Activated CD8-positive, alpha-beta memory T cell treated with anti-CD3 and anti-CD28 coated beads for 1 hour (primary cell): ENCODE measurements around the gene AGBL4.

Source experiments
- DNase-seq, 2 donors: peaks; one replicate each; pipeline ENCODE4 v3.0.0-alpha.2; 2020; ENCODE audit warnings: low read depth in 1 of 2; ENCODE audit errors: extremely low read depth in 1 of 2

Gene AGBL4

GRCh38 chr1:48916130-48917069 is 1107.4 kb downstream of the AGBL4 start:
- no peak for DNase-seq

DNA sequence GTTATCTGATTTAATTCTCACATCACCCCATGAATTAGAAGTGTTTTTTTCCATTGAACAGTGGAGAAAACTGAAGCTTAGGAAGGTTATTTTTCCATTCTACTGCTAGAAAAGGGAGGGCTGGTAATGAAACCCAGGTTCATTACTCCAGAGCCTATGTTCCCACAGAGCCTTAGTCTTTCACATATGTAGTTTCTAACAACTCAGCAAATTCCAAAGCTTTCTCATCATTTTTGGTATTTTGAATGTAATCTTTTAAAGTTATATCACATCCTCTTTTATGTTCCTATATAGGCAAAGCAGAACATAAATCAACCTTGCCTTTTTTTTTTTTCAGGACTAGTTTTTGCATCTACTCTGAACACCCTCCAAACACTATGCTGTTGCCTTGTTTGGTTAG is 1115.1 kb downstream of the AGBL4 start:
- no peak for DNase-seq

- no peak for DNase-seq
Observed at GRCh38 chr1:48906729-48907128, 1117.0 kb downstream of the AGBL4 start.

- no peak for DNase-seq
Observed at GRCh38 chr1:48906164-48906563, 1117.6 kb downstream of the AGBL4 start.

DNA sequence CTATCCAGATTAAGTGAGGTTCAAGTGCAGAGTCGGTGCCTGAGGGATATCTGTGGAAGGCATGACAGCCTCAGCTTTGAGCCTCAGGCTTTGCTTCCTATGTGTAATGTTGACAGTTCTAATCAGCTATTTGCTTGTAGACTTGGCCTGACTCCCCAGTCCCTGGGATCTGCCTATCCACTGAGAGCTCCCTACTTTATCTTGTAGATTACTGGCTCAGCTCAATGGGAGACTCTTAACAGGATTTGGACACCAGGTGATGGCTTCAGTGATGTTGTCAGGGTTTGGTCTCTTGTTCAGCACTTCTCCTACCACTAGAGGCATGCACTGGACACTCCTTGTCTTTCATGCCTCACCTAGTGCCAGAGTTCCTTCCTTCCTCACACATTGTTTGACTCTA is 1120.5 kb downstream of the AGBL4 start:
- no peak for DNase-seq

- DNase-seq, result no peak
Observed at GRCh38 chr1:48898894-48899293, 1124.9 kb downstream of the AGBL4 start.

GRCh38 chr1:48889615-48890014 is 1134.1 kb downstream of the AGBL4 start:
- no peak for DNase-seq

DNA sequence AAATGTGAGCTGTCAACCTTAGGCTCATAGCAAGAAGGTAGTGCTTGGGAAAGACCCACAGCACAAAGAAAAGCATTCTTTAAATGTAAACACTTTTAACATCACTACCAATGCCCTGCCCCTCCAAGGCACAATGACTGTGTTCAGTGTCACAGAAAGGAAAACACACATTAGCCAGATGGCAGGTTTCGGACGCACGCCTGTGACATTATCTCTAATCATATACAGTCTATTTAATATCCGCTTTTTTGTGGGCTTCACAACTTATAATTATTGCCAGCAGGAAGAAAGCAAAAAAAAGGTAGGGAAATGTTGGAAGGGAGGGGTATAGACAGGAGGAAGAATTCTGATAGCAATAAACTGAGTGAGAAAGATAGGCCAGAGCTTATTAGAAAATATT is 1134.7 kb downstream of the AGBL4 start:
- no peak for DNase-seq

- DNase-seq, result no peak
Observed at GRCh38 chr1:48887796-48888195, 1136.0 kb downstream of the AGBL4 start.

DNA sequence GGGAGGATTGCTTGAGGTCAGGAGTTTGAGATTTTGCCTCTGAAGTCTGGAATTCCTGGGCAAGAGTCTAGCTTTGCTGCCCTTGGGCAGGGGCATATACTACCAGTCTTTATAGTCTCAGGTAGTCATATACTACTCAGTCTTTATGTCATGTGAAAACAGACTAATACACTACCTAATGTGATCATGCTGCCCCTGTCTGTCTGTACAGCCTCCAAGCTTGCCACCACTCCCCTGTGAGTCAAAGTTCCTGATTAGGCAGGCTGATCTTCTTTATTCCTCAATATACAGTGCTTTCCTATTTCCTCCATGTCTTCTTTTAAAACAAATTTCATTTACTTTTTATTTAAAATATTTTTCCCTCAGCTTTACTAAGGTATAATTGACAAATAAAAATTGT is 1141.7 kb downstream of the AGBL4 start:
- no peak for DNase-seq

DNA sequence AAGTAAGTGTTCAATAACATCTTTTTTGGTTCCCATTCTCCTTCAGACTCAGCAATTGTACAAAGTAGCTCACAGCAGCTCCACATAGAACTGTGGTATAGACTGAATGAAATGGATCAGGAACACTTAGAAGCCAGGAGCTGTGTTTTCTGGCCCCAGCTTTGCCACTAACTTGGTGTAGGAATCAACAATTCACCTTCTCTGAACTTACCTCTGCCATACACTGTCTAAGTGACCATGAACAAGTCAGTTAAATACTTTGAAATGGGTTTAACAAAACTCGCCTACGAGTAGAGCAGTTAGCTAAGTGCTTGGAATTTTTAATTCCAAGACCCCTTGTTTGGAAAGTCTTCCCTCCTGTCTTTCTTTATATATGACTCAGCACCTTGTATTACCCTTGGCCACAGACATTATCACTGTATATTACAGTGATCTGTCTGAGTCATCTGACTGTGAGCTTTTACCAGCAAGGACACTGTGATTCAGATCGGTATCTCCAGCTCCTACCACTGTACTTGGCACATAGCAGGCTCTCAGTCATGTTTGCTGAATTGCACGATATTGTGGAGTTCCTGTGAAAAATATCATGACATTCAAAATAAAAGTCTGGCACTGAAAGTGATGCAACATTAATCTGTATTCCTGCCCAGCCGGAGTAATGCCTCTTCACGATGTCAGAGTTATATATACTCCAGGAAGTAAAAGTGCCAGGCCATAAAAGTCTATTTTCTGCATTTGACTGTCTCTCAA is 1145.4 kb downstream of the AGBL4 start:
- DNase-seq, result no peak

DNA sequence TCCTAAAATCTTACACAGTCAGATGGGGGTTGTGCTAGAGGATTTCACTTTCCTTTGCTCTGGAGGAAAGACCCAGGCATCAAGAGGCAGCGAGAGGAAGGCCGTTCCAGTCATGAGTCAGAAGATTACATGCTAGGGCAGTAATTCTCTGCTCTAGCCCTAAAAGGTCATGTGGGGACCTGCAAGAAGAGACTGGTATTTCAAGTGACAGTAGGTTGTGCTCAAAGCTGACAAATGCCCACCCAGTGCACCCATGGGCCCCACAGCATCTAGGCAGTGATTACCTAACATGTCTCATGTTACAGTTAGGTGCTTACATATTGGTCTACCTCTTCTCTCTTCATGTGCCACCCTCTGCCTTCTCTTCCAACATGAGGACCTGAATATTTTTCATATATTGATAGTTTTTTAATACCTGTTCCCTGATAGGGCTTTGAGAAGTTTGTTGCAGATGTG is 1147.4 kb downstream of the AGBL4 start:
- DNase-seq, result no peak

DNA sequence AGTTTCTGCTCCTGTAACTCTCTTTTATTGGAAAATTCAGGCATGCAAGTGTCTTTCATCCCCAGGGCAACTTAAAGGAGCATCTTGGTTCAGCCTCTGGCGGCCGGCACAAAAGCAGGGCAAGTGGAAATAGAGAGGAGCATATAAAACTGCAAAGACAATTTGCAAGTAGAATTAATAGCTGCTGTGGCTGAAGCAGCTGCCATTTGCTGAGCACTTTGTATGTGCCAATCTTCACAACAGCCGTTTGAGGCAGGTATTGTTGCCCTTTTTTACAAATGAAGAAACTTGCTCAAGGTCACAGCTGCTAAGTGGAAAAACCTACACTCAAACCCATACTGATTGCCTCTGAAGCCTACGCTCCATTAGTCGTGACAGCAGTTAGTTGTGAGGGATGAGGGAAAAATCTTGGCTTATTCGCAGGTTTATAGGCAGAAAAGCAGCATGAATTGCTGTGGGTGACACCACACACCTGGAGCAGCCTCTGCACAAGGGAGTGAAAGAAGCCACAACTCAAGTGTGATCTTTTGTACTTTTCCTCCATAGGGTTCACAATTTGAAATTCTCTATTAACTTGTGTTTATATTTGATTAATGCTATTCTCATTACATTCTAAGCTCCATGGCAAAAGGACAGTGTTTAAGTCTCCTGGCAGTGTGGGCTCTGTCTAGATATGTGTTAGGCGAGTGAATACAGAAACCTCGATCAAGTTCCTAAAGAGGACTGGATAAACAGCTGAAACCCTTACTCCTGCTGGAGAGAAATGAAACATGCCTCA is 1148.0 kb downstream of the AGBL4 start:
- no peak for DNase-seq

DNA sequence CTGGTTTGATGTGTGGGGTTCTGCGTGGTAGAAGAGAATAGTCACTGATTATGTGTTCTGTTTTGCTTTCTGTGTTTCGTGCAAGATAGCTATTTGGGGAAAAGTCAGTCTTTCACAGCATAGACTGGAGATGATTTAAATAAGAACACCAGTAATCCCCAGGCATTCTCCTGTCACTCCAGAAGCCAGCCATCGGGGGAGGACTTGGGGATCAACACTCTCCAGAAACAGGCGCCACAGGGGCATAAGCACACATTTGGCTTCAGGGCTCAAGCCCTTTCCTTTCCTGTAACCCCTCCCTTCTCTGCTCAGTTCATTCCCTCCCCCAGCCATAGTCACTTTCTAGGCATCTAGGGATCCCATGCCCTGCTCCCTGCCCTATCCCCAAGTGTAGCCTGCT is 1149.8 kb downstream of the AGBL4 start:
- DNase-seq, result no peak

GRCh38 chr1:48870596-48870995 is 1153.2 kb downstream of the AGBL4 start:
- no peak for DNase-seq

DNA sequence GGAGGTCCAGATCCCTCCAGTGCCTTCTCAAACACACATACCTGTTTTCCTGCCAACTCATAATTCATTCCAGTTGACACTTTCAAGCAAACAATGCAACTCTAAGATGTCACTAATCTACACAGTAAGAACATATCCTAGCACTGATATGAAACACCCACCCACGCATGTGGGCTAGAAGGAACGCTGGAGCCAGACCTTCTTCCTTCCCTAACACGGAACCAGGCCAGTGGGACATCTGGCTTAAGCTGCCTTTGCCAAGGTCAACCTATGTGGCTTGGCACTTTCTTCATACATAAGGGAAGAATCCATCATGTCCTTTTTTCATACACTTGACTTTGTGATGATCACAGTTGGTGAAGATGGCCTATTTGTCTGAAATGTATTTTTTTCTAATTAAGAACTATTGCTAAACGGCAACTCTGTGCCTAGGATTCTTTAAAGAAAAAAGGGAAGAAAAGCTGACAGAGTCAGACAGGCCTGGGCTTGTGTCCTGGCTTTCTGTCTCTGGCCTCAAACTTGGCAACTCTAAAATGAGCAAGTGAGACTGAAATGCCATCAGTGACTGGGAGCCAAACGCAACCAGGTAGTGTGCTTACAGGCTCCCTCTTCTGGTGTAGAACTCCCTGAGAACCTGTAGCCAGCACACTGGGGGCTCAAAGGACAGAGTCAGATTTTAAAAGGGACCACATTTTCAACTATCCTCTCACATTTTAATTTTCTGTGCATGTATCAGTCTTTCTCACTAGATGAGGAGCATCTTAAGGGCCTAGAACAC is 1154.4 kb downstream of the AGBL4 start:
- no peak for DNase-seq

- DNase-seq, result no peak
Observed at GRCh38 chr1:48864913-48865312, 1158.8 kb downstream of the AGBL4 start.

DNA sequence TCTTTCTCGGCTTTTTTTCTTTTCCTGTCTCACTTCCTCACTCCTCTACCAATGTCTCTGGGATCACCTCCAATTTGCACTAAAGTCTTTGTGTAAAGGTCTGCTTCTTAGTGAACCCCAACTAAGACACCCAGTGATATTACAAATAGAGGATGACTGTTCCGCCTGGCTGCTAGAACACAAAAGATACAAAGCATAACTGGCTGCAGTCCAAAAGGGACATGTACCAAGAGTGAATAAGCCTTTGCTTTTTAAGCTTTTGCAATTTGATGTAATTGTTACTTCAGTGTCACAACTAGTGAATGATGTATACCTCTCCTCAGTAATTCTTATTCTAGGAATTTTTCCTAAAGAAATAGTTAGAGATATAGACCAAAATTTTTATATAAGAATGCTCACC is 1164.3 kb downstream of the AGBL4 start:
- DNase-seq, result no peak

DNA sequence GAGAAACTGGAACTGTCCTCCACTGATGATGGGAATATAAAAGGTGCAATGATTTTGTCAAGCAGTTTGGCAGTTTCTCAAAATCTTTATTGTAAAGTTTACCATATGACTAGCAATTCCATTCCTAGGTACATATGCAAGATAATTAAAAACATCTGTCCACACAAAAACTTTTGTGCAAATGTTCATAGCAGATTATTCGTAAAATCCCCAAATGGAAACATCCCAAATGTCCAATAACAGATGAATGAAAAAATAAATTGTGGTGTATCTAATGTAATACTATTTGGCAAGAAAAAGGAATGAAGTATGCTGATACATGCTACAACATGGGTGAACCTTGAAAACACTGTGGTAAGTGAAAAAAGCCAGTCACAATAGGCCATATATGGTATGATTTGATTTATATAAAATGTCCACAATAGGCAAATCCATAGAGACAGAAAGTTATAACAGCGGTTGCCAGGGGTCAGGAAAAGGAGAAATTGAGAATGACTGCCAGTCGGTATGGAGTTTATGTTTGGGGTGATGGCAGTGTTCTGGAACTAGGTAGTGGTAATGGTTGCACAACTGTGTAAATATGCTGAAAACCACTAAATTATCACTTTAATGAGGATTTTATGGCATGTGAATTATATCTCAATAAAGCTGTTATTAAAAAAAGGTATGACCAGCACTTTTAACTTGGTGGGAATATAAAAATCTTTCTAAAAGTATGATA is 1165.4 kb downstream of the AGBL4 start:
- no peak for DNase-seq

DNA sequence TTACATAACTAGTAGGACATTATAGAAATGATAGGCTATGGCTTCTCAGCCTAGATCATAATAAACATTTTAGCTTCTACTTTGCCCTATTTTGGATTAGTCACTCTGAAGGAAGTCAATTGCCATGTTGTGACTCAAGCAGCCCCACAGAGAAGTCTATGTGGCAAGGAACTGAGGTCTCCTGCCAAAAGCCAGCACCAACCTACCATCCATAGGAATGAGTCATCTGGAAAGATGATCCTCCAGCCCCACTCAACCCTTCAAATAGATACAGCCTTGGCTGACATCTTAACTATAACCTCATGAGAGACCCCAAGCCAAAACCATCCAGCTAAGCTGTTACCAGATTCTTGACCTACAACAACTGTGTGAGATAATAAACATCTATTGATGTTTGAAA is 1170.7 kb downstream of the AGBL4 start:
- no peak for DNase-seq
